NCI-H524 treated with DMSO at 0.1 percent for 48 hours (cell line): ENCODE measurements around the gene SYTL2.

Experiments used
- DNase-seq: peaks from one replicate; lab custom pipeline; 2025; lab: John Stamatoyannopoulos, UW

Gene SYTL2

GRCh38 chr11:85652786-85653447 is 158.0 kb downstream of the SYTL2 start:
- DNase-seq = no peak

- DNase-seq = no peak
Measured at GRCh38 chr11:85651118-85651517, 159.8 kb downstream of the SYTL2 start.

- peak; percentile 82 for DNase-seq
Measured at GRCh38 chr11:85647604-85648299, 163.2 kb downstream of the SYTL2 start, which contains the start of gene TMEM126A. TMEM126A (plus strand) TSS chr11:85647967; CDS start chr11:85650256, 2,289 bp downstream.

GRCh38 chr11:85647078-85647477 is 163.9 kb downstream of the SYTL2 start:
- no peak for DNase-seq
